ENCODE results near the gene PHC2.

The PHC2 gene

GRCh38 chr1:33351281-33351660 lies 79.6 kb downstream of the PHC2 start:
- H3K36me3 ChIP-seq (ENCODE audit: insufficient read depth, low read length) = peaks cover 44% of the 10 kb centered on the region
- H3K4me3 ChIP-seq (ENCODE audit: low read length) = no peak overlapping the region
- no peaks in the 10 kb centered on the region for H3K27me3 ChIP-seq (ENCODE audit: control insufficient read depth, insufficient read depth, low read length)
- H3K4me2 ChIP-seq (ENCODE audit: low read length) = no peak overlapping the region
- H3K9me3 ChIP-seq (replicated peaks; ENCODE audit: low read length) = no peaks in the 10 kb centered on the region
- no peak overlapping the region for H3K9ac ChIP-seq (ENCODE audit: low read depth, low read length)
- H3K4me1 ChIP-seq (ENCODE audit: control insufficient read depth, insufficient read depth, low read length) = peaks cover 24% of the 10 kb centered on the region

GRCh38 chr1:33350611-33351280 lies 80.1 kb downstream of the PHC2 start:
- Histone ChIP-seq H3K4me3 (ENCODE audit: low read length) (peak overlapping the region; percentile 82), H3K36me3 (ENCODE audit: insufficient read depth, low read length) (peaks cover 44% of the 10 kb centered on the region), H3K4me2 (ENCODE audit: low read length) (peak overlapping the region; percentile 100), H3K4me1 (ENCODE audit: control insufficient read depth, insufficient read depth, low read length) (peaks cover 29% of the 10 kb centered on the region), H3K9ac (ENCODE audit: low read depth, low read length) (peak overlapping the region; percentile 86), H3K9me3 (replicated peaks; ENCODE audit: low read length) (no peaks in the 10 kb centered on the region), H3K27me3 (ENCODE audit: control insufficient read depth, insufficient read depth, low read length) (no peaks in the 10 kb centered on the region)

- Histone ChIP-seq H3K9ac (ENCODE audit: low read depth, low read length) (peak overlapping the region; percentile 93), H3K36me3 (ENCODE audit: insufficient read depth, low read length) (peaks cover 41% of the 10 kb centered on the region), H3K4me3 (ENCODE audit: low read length) (peak overlapping the region; percentile 82), H3K4me2 (ENCODE audit: low read length) (peak overlapping the region; percentile 100), H3K9me3 (replicated peaks; ENCODE audit: low read length) (no peaks in the 10 kb centered on the region), H3K4me1 (ENCODE audit: control insufficient read depth, insufficient read depth, low read length) (peaks cover 36% of the 10 kb centered on the region), H3K27me3 (ENCODE audit: control insufficient read depth, insufficient read depth, low read length) (no peaks in the 10 kb centered on the region)
These were observed 80.9 kb downstream of the PHC2 start for GRCh38 chr1:33349778-33350610.

GRCh38 chr1:33349081-33349759 lies 81.7 kb downstream of the PHC2 start:
- H3K27me3 ChIP-seq (ENCODE audit: control insufficient read depth, insufficient read depth, low read length) = no peaks in the 10 kb centered on the region
- no peaks in the 10 kb centered on the region for H3K9me3 ChIP-seq (replicated peaks; ENCODE audit: low read length)
- H3K36me3 ChIP-seq (ENCODE audit: insufficient read depth, low read length) = peaks cover 41% of the 10 kb centered on the region
- H3K4me3 ChIP-seq (ENCODE audit: low read length) = peak overlapping the region; percentile 80
- H3K9ac ChIP-seq (ENCODE audit: low read depth, low read length) = peak overlapping the region; percentile 93
- peak overlapping the region; percentile 94 for H3K4me2 ChIP-seq (ENCODE audit: low read length)
- H3K4me1 ChIP-seq (ENCODE audit: control insufficient read depth, insufficient read depth, low read length) = peaks cover 44% of the 10 kb centered on the region

GRCh38 chr1:33348676-33349080 lies 82.2 kb downstream of the PHC2 start:
- H3K4me2 ChIP-seq (ENCODE audit: low read length) = peak overlapping the region; percentile 94
- no peaks in the 10 kb centered on the region for H3K27me3 ChIP-seq (ENCODE audit: control insufficient read depth, insufficient read depth, low read length)
- H3K4me3 ChIP-seq (ENCODE audit: low read length) = peak overlapping the region; percentile 80
- H3K4me1 ChIP-seq (ENCODE audit: control insufficient read depth, insufficient read depth, low read length) = peaks cover 50% of the 10 kb centered on the region
- H3K9ac ChIP-seq (ENCODE audit: low read depth, low read length) = peak overlapping the region; percentile 93
- peaks cover 41% of the 10 kb centered on the region for H3K36me3 ChIP-seq (ENCODE audit: insufficient read depth, low read length)
- no peaks in the 10 kb centered on the region for H3K9me3 ChIP-seq (replicated peaks; ENCODE audit: low read length)

GRCh38 chr1:33348194-33348593 lies 82.7 kb downstream of the PHC2 start:
- peaks cover 53% of the 10 kb centered on the region for H3K4me1 ChIP-seq (ENCODE audit: control insufficient read depth, insufficient read depth, low read length)
- peak overlapping the region; percentile 93 for H3K9ac ChIP-seq (ENCODE audit: low read depth, low read length)
- peak overlapping the region; percentile 80 for H3K4me3 ChIP-seq (ENCODE audit: low read length)
- no peaks in the 10 kb centered on the region for H3K27me3 ChIP-seq (ENCODE audit: control insufficient read depth, insufficient read depth, low read length)
- peak overlapping the region; percentile 94 for H3K4me2 ChIP-seq (ENCODE audit: low read length)
- H3K9me3 ChIP-seq (replicated peaks; ENCODE audit: low read length) = no peaks in the 10 kb centered on the region
- H3K36me3 ChIP-seq (ENCODE audit: insufficient read depth, low read length) = peaks cover 42% of the 10 kb centered on the region

GRCh38 chr1:33347650-33347992 lies 83.3 kb downstream of the PHC2 start:
- H3K36me3 ChIP-seq (ENCODE audit: insufficient read depth, low read length) = peaks cover 46% of the 10 kb centered on the region
- H3K4me1 ChIP-seq (ENCODE audit: control insufficient read depth, insufficient read depth, low read length) = peaks cover 58% of the 10 kb centered on the region
- peak overlapping the region; percentile 94 for H3K4me2 ChIP-seq (ENCODE audit: low read length)
- H3K9me3 ChIP-seq (replicated peaks; ENCODE audit: low read length) = no peaks in the 10 kb centered on the region
- no peaks in the 10 kb centered on the region for H3K27me3 ChIP-seq (ENCODE audit: control insufficient read depth, insufficient read depth, low read length)
- H3K4me3 ChIP-seq (ENCODE audit: low read length) = peak overlapping the region; percentile 80
- H3K9ac ChIP-seq (ENCODE audit: low read depth, low read length) = peak overlapping the region; percentile 93

GRCh38 chr1:33346927-33347649 lies 83.8 kb downstream of the PHC2 start:
- Histone ChIP-seq H3K4me3 (ENCODE audit: low read length) (peak overlapping the region; percentile 80), H3K4me1 (ENCODE audit: control insufficient read depth, insufficient read depth, low read length) (peaks cover 63% of the 10 kb centered on the region), H3K9ac (ENCODE audit: low read depth, low read length) (peak overlapping the region; percentile 93), H3K4me2 (ENCODE audit: low read length) (peak overlapping the region; percentile 94), H3K9me3 (replicated peaks; ENCODE audit: low read length) (no peaks in the 10 kb centered on the region), H3K27me3 (ENCODE audit: control insufficient read depth, insufficient read depth, low read length) (no peaks in the 10 kb centered on the region), H3K36me3 (ENCODE audit: insufficient read depth, low read length) (peaks cover 49% of the 10 kb centered on the region)

- H3K36me3 ChIP-seq (ENCODE audit: insufficient read depth, low read length) = peaks cover 54% of the 10 kb centered on the region
- H3K4me1 ChIP-seq (ENCODE audit: control insufficient read depth, insufficient read depth, low read length) = peaks cover 69% of the 10 kb centered on the region
- peak overlapping the region; percentile 93 for H3K9ac ChIP-seq (ENCODE audit: low read depth, low read length)
- peak overlapping the region; percentile 94 for H3K4me2 ChIP-seq (ENCODE audit: low read length)
- H3K9me3 ChIP-seq (replicated peaks; ENCODE audit: low read length) = no peaks in the 10 kb centered on the region
- peak overlapping the region; percentile 80 for H3K4me3 ChIP-seq (ENCODE audit: low read length)
- H3K27me3 ChIP-seq (ENCODE audit: control insufficient read depth, insufficient read depth, low read length) = no peaks in the 10 kb centered on the region
These were observed 84.4 kb downstream of the PHC2 start for GRCh38 chr1:33346533-33346926.

GRCh38 chr1:33344896-33345560 lies 85.9 kb downstream of the PHC2 start:
- H3K27me3 ChIP-seq (ENCODE audit: control insufficient read depth, insufficient read depth, low read length) = no peaks in the 10 kb centered on the region
- H3K4me3 ChIP-seq (ENCODE audit: low read length) = peak overlapping the region; percentile 80
- peak overlapping the region; percentile 93 for H3K9ac ChIP-seq (ENCODE audit: low read depth, low read length)
- H3K36me3 ChIP-seq (ENCODE audit: insufficient read depth, low read length) = peaks cover 59% of the 10 kb centered on the region
- H3K4me1 ChIP-seq (ENCODE audit: control insufficient read depth, insufficient read depth, low read length) = peaks cover 75% of the 10 kb centered on the region
- peak overlapping the region; percentile 94 for H3K4me2 ChIP-seq (ENCODE audit: low read length)
- H3K9me3 ChIP-seq (replicated peaks; ENCODE audit: low read length) = no peaks in the 10 kb centered on the region
